ENCODE results near the gene CACNA1E. TPM values are rescaled to one million over a fixed set of nuclear protein-coding genes. Genes with fewer than 3 reads are reported as not detected.

The CACNA1E gene
- total RNA-seq, 4 donors from 2014 or later: 0.47 to 0.83 TPM; not detected in 2

- TF ChIP-seq CTCF (IDR thresholded peaks at IDR 0.05) (no peak), POLR2A (IDR thresholded peaks at IDR 0.05) (no peak)
- Histone ChIP-seq H3K4me1 (peaks cover 0 to 6% (median 0%) of the 10 kb centered on the region in 4 donors), H3K36me3 (no peaks in the 10 kb centered on the region), H3K27ac (no peak overlapping the region), H3K9me3 (no peaks in the 10 kb centered on the region), H3K4me3 (no peak overlapping the region), H3K27me3 (no peaks in the 10 kb centered on the region)
- DNase-seq: peak in 1 of 3 donors; percentile 59
These were observed 164.2 kb downstream of the CACNA1E start for GRCh38 chr1:181647314-181648035.

- Histone ChIP-seq H3K9me3 (no peaks in the 10 kb centered on the region), H3K4me1 (peaks cover 0 to 6% (median 0%) of the 10 kb centered on the region in 4 donors), H3K36me3 (no peaks in the 10 kb centered on the region), H3K27me3 (no peaks in the 10 kb centered on the region), H3K4me3 (no peak overlapping the region), H3K27ac (no peak overlapping the region)
- no peak for TF ChIP-seq POLR2A (IDR thresholded peaks at IDR 0.05)
- no peak for TF ChIP-seq CTCF (IDR thresholded peaks at IDR 0.05)
- DNase-seq: no peak
These were observed 168.0 kb downstream of the CACNA1E start for GRCh38 chr1:181651276-181651675.

- no peak for DNase-seq
- Histone ChIP-seq H3K27ac (no peak overlapping the region), H3K4me1 (no peaks in the 10 kb centered on the region), H3K9me3 (no peaks in the 10 kb centered on the region), H3K27me3 (no peaks in the 10 kb centered on the region), H3K4me3 (no peak overlapping the region), H3K36me3 (no peaks in the 10 kb centered on the region)
- TF ChIP-seq CTCF (IDR thresholded peaks at IDR 0.05) (no peak), POLR2A (IDR thresholded peaks at IDR 0.05) (no peak)
These were observed 172.4 kb downstream of the CACNA1E start for GRCh38 chr1:181655756-181656155.

- TF ChIP-seq CTCF (IDR thresholded peaks at IDR 0.05) (no peak), POLR2A (IDR thresholded peaks at IDR 0.05) (no peak)
- no peak for DNase-seq
- no peaks in the 10 kb centered on the region for H3K4me1 ChIP-seq
- H3K36me3 ChIP-seq: no peaks in the 10 kb centered on the region
- no peaks in the 10 kb centered on the region for H3K9me3 ChIP-seq
- H3K27ac ChIP-seq: no peak overlapping the region
- H3K27me3 ChIP-seq: no peaks in the 10 kb centered on the region
- H3K4me3 ChIP-seq: no peak overlapping the region
These were observed 173.2 kb downstream of the CACNA1E start for GRCh38 chr1:181656491-181656890.

GRCh38 chr1:181658581-181658980, 175.3 kb downstream of the CACNA1E start:
- Histone ChIP-seq H3K4me3 (no peak overlapping the region), H3K27me3 (no peaks in the 10 kb centered on the region), H3K36me3 (no peaks in the 10 kb centered on the region), H3K9me3 (no peaks in the 10 kb centered on the region), H3K27ac (no peak overlapping the region), H3K4me1 (no peaks in the 10 kb centered on the region)
- no peak for DNase-seq
- TF ChIP-seq CTCF (IDR thresholded peaks at IDR 0.05) (no peak), POLR2A (IDR thresholded peaks at IDR 0.05) (no peak)

Data from Peyer's patch (tissue), 4 donors.